Activated CD4-positive, alpha-beta T cell treated with anti-CD3 and anti-CD28 coated beads, Interleukin-2, amount 10 ng/mL, durations not matched to agents 24 days and 14 days (primary cell): Measurements from ENCODE around the gene RPL27. TPM values are rescaled to one million over a fixed set of nuclear protein-coding genes. Genes with fewer than 3 reads are reported as not detected.

Source experiments
- DNase-seq: peaks from one replicate; pipeline ENCODE4 v3.0.0; 2022
- H3K27ac Mint-ChIP-seq: one replicate; pipeline ENCODE4 v1.8.0; 2022; ENCODE audit warnings: mild to moderate bottlenecking, mixed read lengths
- H3K27me3 Mint-ChIP-seq: one replicate; pipeline ENCODE4 v1.8.0; 2022; ENCODE audit warnings: mixed read lengths
- H3K36me3 Mint-ChIP-seq: one replicate; pipeline ENCODE4 v1.8.0; 2022; ENCODE audit warnings: low read depth, mild to moderate bottlenecking, mixed read lengths
- H3K4me1 Mint-ChIP-seq: one replicate; pipeline ENCODE4 v1.8.0; 2021; ENCODE audit warnings: mixed read lengths
- H3K4me3 Mint-ChIP-seq: one replicate; pipeline ENCODE4 v1.8.0; 2022; ENCODE audit warnings: mild to moderate bottlenecking, moderate library complexity, mixed read lengths
- H3K9me3 Mint-ChIP-seq: one replicate; pipeline ENCODE4 v1.8.0; 2021; ENCODE audit warnings: mixed read lengths
- intact Hi-C: fragments of 100-400 bp; cut with micrococcal nuclease; formaldehyde crosslinking; loops from one replicate; pipeline ENCODE4 v1.15.1; 2023
- total RNA-seq: library from RNA; stranded (reverse); gene quantifications from 2 replicates; pipeline ENCODE4 v1.2.3, GENCODE V29; 2022

Gene RPL27
- total RNA-seq, 1 donor from 2014 or later = 1,206 TPM

GRCh38 chr17:43020030-43020621 lies 21.9 kb downstream of the RPL27 start:
- no peak for DNase-seq
- Mint-ChIP-seq H3K27ac (no peak overlapping the region), H3K27me3 (peaks cover 9% of the 10 kb centered on the region), H3K36me3 (peaks cover 2% of the 10 kb centered on the region), H3K4me1 (peaks cover 28% of the 10 kb centered on the region), H3K9me3 (no peaks in the 10 kb centered on the region), H3K4me3 (peak overlapping the region; percentile 88)
- intact Hi-C loops = loop anchor here (5.0 to 10.0 kb wide), 3 partner anchors 105 to 295 kb away; partner anchors contain the start of genes BRCA1 and TMEM106A

- intact Hi-C loops = loop anchor here (5.0 to 10.0 kb wide), 3 partner anchors 104 to 294 kb away; partner anchors contain the start of genes BRCA1 and TMEM106A
- peak; percentile 67 for DNase-seq
- Mint-ChIP-seq H3K27ac (peak overlapping the region; percentile 66), H3K27me3 (peaks cover 14% of the 10 kb centered on the region), H3K9me3 (no peaks in the 10 kb centered on the region), H3K4me1 (peaks cover 32% of the 10 kb centered on the region), H3K36me3 (no peaks in the 10 kb centered on the region), H3K4me3 (peak overlapping the region; percentile 88)
Measured at GRCh38 chr17:43020789-43021740, 22.8 kb downstream of the RPL27 start.

GRCh38 chr17:43021741-43022512 lies 23.7 kb downstream of the RPL27 start, which contains the start of gene VAT1:
Gene VAT1, minus strand, starts transcription at chr17:43022385. Its CDS starts 63 bp downstream, at chr17:43022322.
- Mint-ChIP-seq H3K27me3 (peaks cover 14% of the 10 kb centered on the region), H3K27ac (peak within 1 kb of the TSS; percentile 48), H3K4me1 (peaks cover 32% of the 10 kb centered on the region), H3K4me3 (peak within 1 kb of the TSS; percentile 88), H3K9me3 (no peaks in the 10 kb centered on the region), H3K36me3 (no peaks in the 10 kb centered on the region)
- peak; percentile 90 for DNase-seq
- intact Hi-C loops = loop anchor here (1.0 to 10.0 kb wide), 4 partner anchors 15 to 293 kb away; partner anchors contain the start of genes BRCA1 and TMEM106A

GRCh38 chr17:43024407-43025289 lies 26.4 kb downstream of the RPL27 start, which contains the start of gene RND2:
Gene RND2, plus strand, starts transcription at chr17:43025231. Its CDS starts 117 bp downstream, at chr17:43025348.
- no peaks in the 10 kb centered on the region for H3K36me3 Mint-ChIP-seq
- H3K9me3 Mint-ChIP-seq = no peaks in the 10 kb centered on the region
- DNase-seq = peak; percentile 93
- peak within 1 kb of the TSS; percentile 89 for H3K4me3 Mint-ChIP-seq
- peak within 1 kb of the TSS; percentile 83 for H3K27ac Mint-ChIP-seq
- H3K27me3 Mint-ChIP-seq = peaks cover 15% of the 10 kb centered on the region
- intact Hi-C loops = loop anchor here (1.0 to 10.0 kb wide), 4 partner anchors 100 to 290 kb away; partner anchors contain the start of genes BRCA1, NBR1 and TMEM106A
- peaks cover 19% of the 10 kb centered on the region for H3K4me1 Mint-ChIP-seq

- H3K27me3 Mint-ChIP-seq = peaks cover 15% of the 10 kb centered on the region
- H3K27ac Mint-ChIP-seq = peak overlapping the region; percentile 45
- H3K36me3 Mint-ChIP-seq = no peaks in the 10 kb centered on the region
- no peak for DNase-seq
- peaks cover 15% of the 10 kb centered on the region for H3K4me1 Mint-ChIP-seq
- H3K9me3 Mint-ChIP-seq = no peaks in the 10 kb centered on the region
- peak overlapping the region; percentile 78 for H3K4me3 Mint-ChIP-seq
- intact Hi-C loops = loop anchor here (10.0 kb wide), 2 partner anchors 100 to 290 kb away; partner anchors contain the start of gene BRCA1
Measured at GRCh38 chr17:43025290-43025657, 27.1 kb downstream of the RPL27 start.

GRCh38 chr17:43025766-43026537 lies 27.7 kb downstream of the RPL27 start:
- H3K27me3 Mint-ChIP-seq = peaks cover 15% of the 10 kb centered on the region
- peaks cover 14% of the 10 kb centered on the region for H3K4me1 Mint-ChIP-seq
- no peak overlapping the region for H3K27ac Mint-ChIP-seq
- H3K36me3 Mint-ChIP-seq = no peaks in the 10 kb centered on the region
- intact Hi-C loops = loop anchor here (10.0 kb wide), 2 partner anchors 99 to 289 kb away; partner anchors contain the start of gene BRCA1
- no peaks in the 10 kb centered on the region for H3K9me3 Mint-ChIP-seq
- H3K4me3 Mint-ChIP-seq = peak overlapping the region; percentile 78
- DNase-seq = no peak

- H3K9me3 Mint-ChIP-seq = no peaks in the 10 kb centered on the region
- peaks cover 14% of the 10 kb centered on the region for H3K27me3 Mint-ChIP-seq
- H3K4me1 Mint-ChIP-seq = peaks cover 11% of the 10 kb centered on the region
- no peak overlapping the region for H3K27ac Mint-ChIP-seq
- H3K36me3 Mint-ChIP-seq = no peaks in the 10 kb centered on the region
- intact Hi-C loops = loop anchor here (10.0 kb wide), 2 partner anchors 98 to 288 kb away; partner anchors contain the start of gene BRCA1
- no peak for DNase-seq
- H3K4me3 Mint-ChIP-seq = no peak overlapping the region
Measured at GRCh38 chr17:43026595-43026994, 28.4 kb downstream of the RPL27 start.

GRCh38 chr17:43027091-43028032 lies 29.1 kb downstream of the RPL27 start:
- H3K27ac Mint-ChIP-seq = no peak overlapping the region
- H3K9me3 Mint-ChIP-seq = no peaks in the 10 kb centered on the region
- DNase-seq = no peak
- H3K4me3 Mint-ChIP-seq = no peak overlapping the region
- no peaks in the 10 kb centered on the region for H3K36me3 Mint-ChIP-seq
- H3K27me3 Mint-ChIP-seq = peaks cover 14% of the 10 kb centered on the region
- peaks cover 11% of the 10 kb centered on the region for H3K4me1 Mint-ChIP-seq
- intact Hi-C loops = loop anchor here (10.0 kb wide), 2 partner anchors 97 to 287 kb away; partner anchors contain the start of gene BRCA1

- no peak for DNase-seq
- intact Hi-C loops = loop anchor here (10.0 kb wide), 2 partner anchors 96 to 286 kb away; partner anchors contain the start of gene BRCA1
- H3K4me3 Mint-ChIP-seq = no peak overlapping the region
- H3K36me3 Mint-ChIP-seq = no peaks in the 10 kb centered on the region
- no peaks in the 10 kb centered on the region for H3K9me3 Mint-ChIP-seq
- peaks cover 11% of the 10 kb centered on the region for H3K4me1 Mint-ChIP-seq
- H3K27me3 Mint-ChIP-seq = peaks cover 14% of the 10 kb centered on the region
- no peak overlapping the region for H3K27ac Mint-ChIP-seq
Measured at GRCh38 chr17:43028221-43028861, 30.1 kb downstream of the RPL27 start.

GRCh38 chr17:43030137-43030767 lies 32.0 kb downstream of the RPL27 start:
- no peak overlapping the region for H3K4me3 Mint-ChIP-seq
- intact Hi-C loops = no loop called here
- H3K27me3 Mint-ChIP-seq = peaks cover 6% of the 10 kb centered on the region
- peaks cover 3% of the 10 kb centered on the region for H3K4me1 Mint-ChIP-seq
- H3K9me3 Mint-ChIP-seq = no peaks in the 10 kb centered on the region
- no peak for DNase-seq
- no peak overlapping the region for H3K27ac Mint-ChIP-seq
- no peaks in the 10 kb centered on the region for H3K36me3 Mint-ChIP-seq
